GM18517 (cell line): Measurements from ENCODE around the gene GAL.

Experiments
- ATAC-seq: cut with Tn5 transposase; IDR thresholded peaks from one replicate; pipeline ENCODE4 v1.9.1; 2021; ENCODE audit warnings: mild to moderate bottlenecking, moderate library complexity; ENCODE audit not compliant: unreplicated experiment

The GAL gene

GRCh38 chr11:68707527-68707926 is 23.2 kb downstream of the GAL start:
- ATAC-seq, result no peak

GRCh38 chr11:68709062-68709461 is 24.7 kb downstream of the GAL start:
- no peak for ATAC-seq

GRCh38 chr11:68710409-68710808 is 26.1 kb downstream of the GAL start:
- ATAC-seq, result no peak

GRCh38 chr11:68711114-68711513 is 26.8 kb downstream of the GAL start:
- no peak for ATAC-seq

GRCh38 chr11:68714060-68714856 is 29.9 kb downstream of the GAL start:
- ATAC-seq, result no peak

- ATAC-seq, result no peak
Measured at GRCh38 chr11:68715456-68716122, 31.2 kb downstream of the GAL start.

- no peak for ATAC-seq
Measured at GRCh38 chr11:68721075-68721474, 36.7 kb downstream of the GAL start.

GRCh38 chr11:68722143-68722542 is 37.8 kb downstream of the GAL start:
- no peak for ATAC-seq

GRCh38 chr11:68724293-68724692 is 39.9 kb downstream of the GAL start:
- no peak for ATAC-seq

GRCh38 chr11:68727783-68728182 is 43.4 kb downstream of the GAL start:
- no peak for ATAC-seq

- ATAC-seq, result no peak
Measured at GRCh38 chr11:68734111-68734510, 49.8 kb downstream of the GAL start.

GRCh38 chr11:68735125-68735524 is 50.8 kb downstream of the GAL start:
- no peak for ATAC-seq

- ATAC-seq, result no peak
Measured at GRCh38 chr11:68735646-68736045, 51.3 kb downstream of the GAL start.
